ENCODE results near the gene KIAA1217.

The KIAA1217 gene

GRCh38 chr10:24215196-24215595 is 6.3 kb downstream of the KIAA1217 start:
- Mint-ChIP-seq H3K27ac (no peak overlapping the region), H3K36me3 (ENCODE audit: low read depth) (no peaks in the 10 kb centered on the region), H3K27me3 (peaks cover 6% of the 10 kb centered on the region), H3K9me3 (no peaks in the 10 kb centered on the region), H3K4me1 (ENCODE audit: low read depth) (no peaks in the 10 kb centered on the region), H3K4me3 (no peak overlapping the region)
- intact Hi-C loops (cut with micrococcal nuclease) = no loop called here

GRCh38 chr10:24215603-24216002 is 6.7 kb downstream of the KIAA1217 start:
- H3K27me3 Mint-ChIP-seq = peaks cover 4% of the 10 kb centered on the region
- no peaks in the 10 kb centered on the region for H3K36me3 Mint-ChIP-seq (ENCODE audit: low read depth)
- no peaks in the 10 kb centered on the region for H3K4me1 Mint-ChIP-seq (ENCODE audit: low read depth)
- no peak overlapping the region for H3K4me3 Mint-ChIP-seq
- H3K9me3 Mint-ChIP-seq = no peaks in the 10 kb centered on the region
- intact Hi-C loops (cut with micrococcal nuclease) = no loop called here
- H3K27ac Mint-ChIP-seq = no peak overlapping the region

GRCh38 chr10:24219963-24220362 is 11.0 kb downstream of the KIAA1217 start:
- H3K4me3 Mint-ChIP-seq = no peak overlapping the region
- H3K27ac Mint-ChIP-seq = no peak overlapping the region
- no peaks in the 10 kb centered on the region for H3K4me1 Mint-ChIP-seq (ENCODE audit: low read depth)
- H3K36me3 Mint-ChIP-seq (ENCODE audit: low read depth) = no peaks in the 10 kb centered on the region
- H3K9me3 Mint-ChIP-seq = no peaks in the 10 kb centered on the region
- intact Hi-C loops (cut with micrococcal nuclease) = no loop called here
- no peaks in the 10 kb centered on the region for H3K27me3 Mint-ChIP-seq

- H3K27ac Mint-ChIP-seq = no peak overlapping the region
- no peak overlapping the region for H3K4me3 Mint-ChIP-seq
- H3K27me3 Mint-ChIP-seq = no peaks in the 10 kb centered on the region
- no peaks in the 10 kb centered on the region for H3K9me3 Mint-ChIP-seq
- H3K4me1 Mint-ChIP-seq (ENCODE audit: low read depth) = no peaks in the 10 kb centered on the region
- intact Hi-C loops (cut with micrococcal nuclease) = no loop called here
- no peaks in the 10 kb centered on the region for H3K36me3 Mint-ChIP-seq (ENCODE audit: low read depth)
Observed at GRCh38 chr10:24223341-24223740, 14.4 kb downstream of the KIAA1217 start.

- Mint-ChIP-seq H3K4me1 (ENCODE audit: low read depth) (no peaks in the 10 kb centered on the region), H3K9me3 (no peaks in the 10 kb centered on the region), H3K27me3 (no peaks in the 10 kb centered on the region), H3K36me3 (ENCODE audit: low read depth) (no peaks in the 10 kb centered on the region), H3K27ac (no peak overlapping the region), H3K4me3 (no peak overlapping the region)
- intact Hi-C loops (cut with micrococcal nuclease) = no loop called here
Observed at GRCh38 chr10:24223953-24224352, 15.0 kb downstream of the KIAA1217 start.

- H3K9me3 Mint-ChIP-seq = no peaks in the 10 kb centered on the region
- no peaks in the 10 kb centered on the region for H3K27me3 Mint-ChIP-seq
- H3K36me3 Mint-ChIP-seq (ENCODE audit: low read depth) = no peaks in the 10 kb centered on the region
- H3K4me3 Mint-ChIP-seq = no peak overlapping the region
- intact Hi-C loops (cut with micrococcal nuclease) = no loop called here
- H3K27ac Mint-ChIP-seq = no peak overlapping the region
- H3K4me1 Mint-ChIP-seq (ENCODE audit: low read depth) = no peaks in the 10 kb centered on the region
Observed at GRCh38 chr10:24228642-24229041, 19.7 kb downstream of the KIAA1217 start.

GRCh38 chr10:24229909-24230308 is 21.0 kb downstream of the KIAA1217 start:
- no peak overlapping the region for H3K4me3 Mint-ChIP-seq
- H3K27me3 Mint-ChIP-seq = no peaks in the 10 kb centered on the region
- intact Hi-C loops (cut with micrococcal nuclease) = no loop called here
- no peaks in the 10 kb centered on the region for H3K4me1 Mint-ChIP-seq (ENCODE audit: low read depth)
- H3K27ac Mint-ChIP-seq = no peak overlapping the region
- no peaks in the 10 kb centered on the region for H3K9me3 Mint-ChIP-seq
- no peaks in the 10 kb centered on the region for H3K36me3 Mint-ChIP-seq (ENCODE audit: low read depth)

GRCh38 chr10:24231200-24231599 is 22.3 kb downstream of the KIAA1217 start:
- Mint-ChIP-seq H3K27ac (no peak overlapping the region), H3K4me1 (ENCODE audit: low read depth) (no peaks in the 10 kb centered on the region), H3K36me3 (ENCODE audit: low read depth) (no peaks in the 10 kb centered on the region), H3K4me3 (no peak overlapping the region), H3K9me3 (no peaks in the 10 kb centered on the region), H3K27me3 (no peaks in the 10 kb centered on the region)
- intact Hi-C loops (cut with micrococcal nuclease) = no loop called here

GRCh38 chr10:24234784-24235183 is 25.8 kb downstream of the KIAA1217 start:
- no peak overlapping the region for H3K4me3 Mint-ChIP-seq
- peaks cover 3% of the 10 kb centered on the region for H3K27me3 Mint-ChIP-seq
- intact Hi-C loops (cut with micrococcal nuclease) = no loop called here
- no peak overlapping the region for H3K27ac Mint-ChIP-seq
- no peaks in the 10 kb centered on the region for H3K4me1 Mint-ChIP-seq (ENCODE audit: low read depth)
- no peaks in the 10 kb centered on the region for H3K9me3 Mint-ChIP-seq
- H3K36me3 Mint-ChIP-seq (ENCODE audit: low read depth) = no peaks in the 10 kb centered on the region

GRCh38 chr10:24235471-24235870 is 26.5 kb downstream of the KIAA1217 start:
- Mint-ChIP-seq H3K9me3 (no peaks in the 10 kb centered on the region), H3K4me3 (no peak overlapping the region), H3K4me1 (ENCODE audit: low read depth) (no peaks in the 10 kb centered on the region), H3K36me3 (ENCODE audit: low read depth) (no peaks in the 10 kb centered on the region), H3K27ac (no peak overlapping the region), H3K27me3 (peaks cover 3% of the 10 kb centered on the region)
- intact Hi-C loops (cut with micrococcal nuclease) = no loop called here

- Mint-ChIP-seq H3K27me3 (peaks cover 3% of the 10 kb centered on the region), H3K27ac (no peak overlapping the region), H3K9me3 (no peaks in the 10 kb centered on the region), H3K4me3 (no peak overlapping the region), H3K36me3 (ENCODE audit: low read depth) (no peaks in the 10 kb centered on the region), H3K4me1 (ENCODE audit: low read depth) (no peaks in the 10 kb centered on the region)
- intact Hi-C loops (cut with micrococcal nuclease) = no loop called here
Observed at GRCh38 chr10:24237801-24238395, 29.0 kb downstream of the KIAA1217 start.

- H3K27me3 Mint-ChIP-seq = peaks cover 3% of the 10 kb centered on the region
- no peaks in the 10 kb centered on the region for H3K4me1 Mint-ChIP-seq (ENCODE audit: low read depth)
- H3K27ac Mint-ChIP-seq = no peak overlapping the region
- no peak overlapping the region for H3K4me3 Mint-ChIP-seq
- no peaks in the 10 kb centered on the region for H3K36me3 Mint-ChIP-seq (ENCODE audit: low read depth)
- intact Hi-C loops (cut with micrococcal nuclease) = no loop called here
- no peaks in the 10 kb centered on the region for H3K9me3 Mint-ChIP-seq
Observed at GRCh38 chr10:24238519-24239247, 29.7 kb downstream of the KIAA1217 start.

GRCh38 chr10:24239289-24240040 is 30.5 kb downstream of the KIAA1217 start:
- no peaks in the 10 kb centered on the region for H3K9me3 Mint-ChIP-seq
- intact Hi-C loops (cut with micrococcal nuclease) = no loop called here
- H3K27ac Mint-ChIP-seq = no peak overlapping the region
- no peaks in the 10 kb centered on the region for H3K36me3 Mint-ChIP-seq (ENCODE audit: low read depth)
- peaks cover 3% of the 10 kb centered on the region for H3K27me3 Mint-ChIP-seq
- no peaks in the 10 kb centered on the region for H3K4me1 Mint-ChIP-seq (ENCODE audit: low read depth)
- H3K4me3 Mint-ChIP-seq = no peak overlapping the region

- intact Hi-C loops (cut with micrococcal nuclease) = no loop called here
- H3K27me3 Mint-ChIP-seq = peaks cover 3% of the 10 kb centered on the region
- H3K4me3 Mint-ChIP-seq = no peak overlapping the region
- H3K27ac Mint-ChIP-seq = no peak overlapping the region
- no peaks in the 10 kb centered on the region for H3K9me3 Mint-ChIP-seq
- H3K4me1 Mint-ChIP-seq (ENCODE audit: low read depth) = no peaks in the 10 kb centered on the region
- H3K36me3 Mint-ChIP-seq (ENCODE audit: low read depth) = no peaks in the 10 kb centered on the region
Observed at GRCh38 chr10:24240041-24240751, 31.3 kb downstream of the KIAA1217 start.
